HG03558 (cell line): Measurements from ENCODE around the gene NAPSA.
"Not testable (repeated sequence)": the region's sequence is repeated elsewhere in the genome, so short reads cannot be mapped to it uniquely, and the experiment has no call there.

Source experiments
- ATAC-seq: cut with Tn5 transposase; IDR thresholded peaks from one replicate; pipeline ENCODE4 v1.9.1; 2021; ENCODE audit warnings: moderate number of reproducible peaks; ENCODE audit not compliant: unreplicated experiment; ENCODE audit errors: extremely low read depth

NAPSA gene

DNA sequence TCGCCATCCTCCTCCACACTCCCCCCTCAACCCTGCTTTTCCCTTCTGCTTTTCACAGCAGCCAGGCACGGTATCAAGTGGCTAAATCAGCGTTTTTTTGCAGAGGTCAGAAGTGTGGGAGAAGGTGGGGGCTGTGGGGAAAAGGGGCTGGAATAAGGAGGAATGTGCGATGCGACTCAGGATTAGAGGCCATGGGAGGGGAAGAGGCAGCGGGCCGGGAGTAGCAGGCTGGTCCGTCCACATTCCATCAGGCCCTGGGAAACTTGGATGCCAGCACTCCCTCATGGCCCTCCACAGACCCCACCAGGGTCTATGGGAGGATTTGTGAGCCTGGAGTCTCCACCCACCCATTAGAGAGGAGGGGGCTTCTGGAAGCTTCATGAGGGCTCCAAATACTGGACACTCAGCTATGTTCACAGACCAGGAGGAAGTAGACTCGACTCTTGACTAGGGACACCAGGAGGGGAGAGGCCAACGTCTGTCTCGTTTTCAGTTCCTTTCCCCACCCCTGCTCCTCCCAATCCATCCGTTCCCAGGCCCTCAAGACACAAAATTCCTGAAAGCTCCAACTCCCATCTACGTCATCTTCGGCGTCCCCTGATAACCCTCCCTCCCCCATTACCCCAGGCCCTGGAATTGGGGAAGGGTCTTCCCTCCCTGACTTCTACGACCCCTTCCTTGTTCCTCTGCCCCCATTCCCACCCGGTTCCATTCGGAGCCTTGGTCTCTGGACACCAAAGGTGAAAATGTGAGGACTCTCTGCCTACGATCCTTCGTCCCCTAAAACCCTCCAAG, 33.0 kb downstream of the NAPSA start:
- ATAC-seq: no peak

DNA sequence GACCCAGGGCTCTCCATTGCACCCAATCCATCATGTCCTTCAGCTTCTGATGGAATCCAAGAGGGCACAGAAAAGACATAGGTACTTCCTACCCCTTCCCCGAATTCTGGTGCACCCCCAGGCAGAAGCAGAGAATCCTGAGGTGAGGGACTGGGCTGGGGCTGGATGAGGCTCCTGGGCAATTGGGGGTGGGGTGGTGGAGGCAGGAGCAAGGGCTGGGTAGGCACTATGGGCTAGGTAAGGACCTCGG, 33.5 kb downstream of the NAPSA start:
- no peak for ATAC-seq

- no peak for ATAC-seq
Measured at GRCh38 chr19:50331221-50331993, 34.0 kb downstream of the NAPSA start.

GRCh38 chr19:50330365-50331078, 34.9 kb downstream of the NAPSA start:
- ATAC-seq: no peak

DNA sequence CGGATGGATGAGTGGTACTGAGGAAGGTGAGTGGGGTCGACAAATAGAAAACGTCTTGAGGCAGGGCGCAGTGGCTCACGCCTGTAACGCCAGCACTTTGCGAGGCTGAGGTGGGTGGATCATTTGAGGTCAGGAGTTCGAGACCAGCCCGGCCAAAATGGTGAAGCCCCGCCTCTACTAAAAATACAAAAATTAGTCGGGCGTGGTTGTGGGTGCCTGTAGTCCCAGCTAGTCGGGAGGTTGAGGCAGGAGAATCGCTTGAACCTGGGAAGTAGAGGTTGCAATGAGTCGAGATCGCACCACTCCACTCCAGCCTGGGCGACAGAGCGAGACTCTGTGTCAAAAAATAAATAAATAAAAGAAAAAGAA, 35.5 kb downstream of the NAPSA start:
- not testable (repeated sequence) for ATAC-seq

- peak; percentile 20 for ATAC-seq
Measured at GRCh38 chr19:50329146-50329925, 36.1 kb downstream of the NAPSA start, which contains the start of gene KCNC3. Gene KCNC3, minus strand, starts transcription at chr19:50329377. Its CDS starts 295 bp downstream, at chr19:50329082.

DNA sequence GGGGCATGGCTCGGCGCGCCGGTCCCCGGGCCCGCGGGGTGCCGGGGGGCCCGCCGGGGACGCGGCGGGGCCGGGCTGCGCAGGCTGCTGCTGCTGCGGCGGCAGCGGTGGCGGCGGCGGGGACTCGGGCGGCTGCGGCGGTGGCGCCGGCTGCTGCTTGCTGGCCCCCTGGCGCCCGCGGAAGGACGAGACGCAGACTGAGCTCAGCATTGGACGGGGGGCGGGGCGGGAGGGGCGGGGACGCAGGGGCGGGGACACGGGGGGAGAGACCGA, 36.6 kb downstream of the NAPSA start:
- no peak for ATAC-seq

GRCh38 chr19:50328224-50328872, 37.1 kb downstream of the NAPSA start:
- no peak for ATAC-seq

DNA sequence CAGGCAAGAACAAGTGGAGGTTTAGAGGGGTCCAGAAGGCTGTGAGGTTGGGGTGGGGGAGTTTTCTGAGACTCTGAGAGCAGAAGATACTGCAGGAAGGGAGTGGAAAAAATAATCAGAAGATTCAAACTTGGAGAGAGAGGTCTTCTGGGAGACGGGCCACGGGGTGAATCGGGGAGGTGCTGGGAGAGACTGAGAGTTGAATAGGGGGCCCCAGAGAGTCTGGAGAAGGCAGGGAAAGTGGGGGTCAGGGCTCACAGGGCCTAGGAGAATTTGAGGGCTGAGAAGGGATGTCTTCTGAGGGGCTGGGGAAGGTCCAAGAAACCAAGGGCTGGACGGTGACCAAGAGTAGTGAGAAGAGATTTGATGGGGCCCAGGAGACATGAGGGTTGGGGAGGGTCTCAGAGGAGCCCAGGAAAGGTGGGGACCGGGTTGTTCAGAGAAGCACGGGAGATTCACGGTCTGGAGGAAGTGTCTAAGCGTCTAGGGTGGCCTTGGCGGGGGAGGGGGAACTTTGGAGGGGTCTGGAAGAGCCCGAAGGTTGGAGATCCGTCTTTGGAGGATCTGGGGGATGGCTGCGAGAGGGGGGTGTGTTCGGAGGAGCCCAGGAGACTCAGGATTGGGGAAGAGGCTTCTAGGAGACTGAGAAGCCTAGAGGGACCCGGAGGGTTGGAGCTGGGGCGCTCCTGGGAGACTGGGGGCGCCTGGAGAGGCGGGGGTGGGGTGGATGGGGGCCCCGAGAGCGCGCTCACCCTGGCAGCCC, 37.8 kb downstream of the NAPSA start:
- no peak for ATAC-seq

GRCh38 chr19:50327013-50327412, 38.4 kb downstream of the NAPSA start:
- ATAC-seq: no peak

- no peak for ATAC-seq
Measured at GRCh38 chr19:50326101-50326664, 39.3 kb downstream of the NAPSA start.

GRCh38 chr19:50325310-50326100, 39.9 kb downstream of the NAPSA start:
- ATAC-seq: no peak

DNA sequence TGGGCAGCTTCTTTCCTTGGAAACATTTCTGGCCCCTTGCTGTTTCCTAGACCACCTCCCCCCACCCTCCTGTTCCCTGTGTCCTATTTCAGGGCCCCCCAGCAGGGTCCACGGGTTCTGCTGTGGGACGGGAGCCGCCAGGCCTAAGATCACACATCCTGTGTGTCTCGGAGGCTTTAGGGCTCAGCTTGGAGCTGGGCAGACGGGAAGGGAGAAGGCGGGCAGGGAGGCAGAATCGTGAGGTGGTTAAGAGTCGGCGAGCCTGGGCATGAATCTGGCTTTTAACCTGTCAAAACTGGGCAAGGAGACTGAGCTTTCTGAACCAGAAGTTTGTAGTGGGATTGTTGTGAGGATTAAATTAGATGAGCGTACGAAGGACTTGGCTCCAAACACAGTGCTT, 41.1 kb downstream of the NAPSA start:
- no peak for ATAC-seq

- no peak for ATAC-seq
Measured at GRCh38 chr19:50323782-50324133, 41.7 kb downstream of the NAPSA start.

GRCh38 chr19:50322931-50323781, 42.3 kb downstream of the NAPSA start:
- ATAC-seq: no peak

- ATAC-seq: no peak
Measured at GRCh38 chr19:50322234-50322633, 43.2 kb downstream of the NAPSA start.

DNA sequence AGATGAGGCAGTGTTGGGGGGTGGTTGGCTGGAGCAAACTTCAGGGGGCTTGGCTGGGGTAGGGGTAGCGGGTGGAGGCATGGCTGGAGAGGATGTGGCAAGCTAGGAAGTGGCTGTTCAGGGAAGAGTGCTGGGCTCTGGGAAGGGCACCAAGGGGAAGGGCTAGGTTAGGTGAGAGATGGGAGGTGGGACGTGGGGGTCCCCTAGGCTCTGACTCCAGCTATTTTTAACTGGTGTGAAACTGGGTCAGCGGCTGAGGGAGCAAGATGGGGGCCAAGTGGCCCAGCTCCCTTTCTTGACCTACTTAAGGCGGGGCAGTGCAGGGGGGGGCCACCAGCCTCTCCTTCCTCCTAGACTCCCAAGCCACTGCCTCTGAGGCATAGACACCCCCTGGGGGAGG, 43.6 kb downstream of the NAPSA start:
- ATAC-seq: no peak

DNA sequence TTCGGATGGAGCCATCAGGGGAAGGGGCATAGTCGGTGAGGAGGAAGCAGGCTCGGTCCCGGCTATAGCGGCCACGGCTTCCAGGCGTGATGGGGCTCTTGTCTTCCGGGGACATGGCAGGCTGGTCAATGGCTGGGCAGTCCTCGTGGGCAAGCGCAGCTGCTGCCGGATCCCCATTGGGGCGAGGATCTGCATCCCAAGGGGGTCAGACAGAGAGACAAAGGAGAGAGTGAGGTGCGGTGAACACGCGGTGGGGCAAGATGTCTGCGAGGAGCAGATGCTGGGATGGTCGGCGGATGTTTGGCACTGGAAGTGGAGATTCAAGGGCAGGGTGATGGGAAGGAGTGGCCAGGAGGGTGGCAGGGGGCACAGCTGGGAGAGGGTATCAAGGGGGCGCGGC, 44.8 kb downstream of the NAPSA start:
- ATAC-seq: no peak
